ENCODE results near the gene PAXIP1. TPM values are rescaled to one million over a fixed set of nuclear protein-coding genes. Genes with fewer than 3 reads are reported as not detected.
A peak's percentile ranks its signal among the peaks of the same experiment; 100 is the strongest.

Gene PAXIP1
- total and polyA plus RNA-seq, 5 donors = 5.3 to 7.8 (median 7.4) TPM

DNA sequence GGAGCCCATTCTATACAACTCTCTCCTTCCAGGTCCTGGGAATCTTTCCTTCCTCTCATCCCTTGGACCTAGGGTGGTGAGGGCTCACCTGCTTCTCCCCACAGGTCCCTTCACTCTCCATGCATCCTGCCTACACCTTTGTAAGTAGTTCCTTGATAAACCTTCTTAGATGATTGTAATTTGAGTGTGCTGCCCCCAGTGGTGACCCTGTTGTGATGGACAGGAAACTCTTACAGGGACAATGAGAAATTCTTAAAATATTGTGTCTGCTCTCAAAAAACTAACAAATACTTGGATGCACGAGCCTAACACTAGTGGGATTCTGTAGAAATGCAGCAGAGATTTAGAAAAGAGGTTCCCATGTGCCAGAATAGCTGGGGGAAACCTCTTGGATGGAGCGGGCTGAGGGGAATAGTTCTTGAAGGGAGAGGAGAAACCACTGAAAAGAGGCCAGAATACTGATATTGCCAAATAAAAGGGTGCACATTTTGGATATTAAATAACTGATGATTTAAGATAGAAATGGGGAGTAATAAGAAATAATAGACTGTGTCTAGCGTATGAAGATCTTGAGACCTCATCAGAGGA is 6.7 kb upstream of the PAXIP1 start:
- no peaks in the 10 kb centered on the region for H3K9me3 ChIP-seq (ENCODE audit: control insufficient read depth, low read length)
- no peaks in the 10 kb centered on the region for H3K27me3 ChIP-seq (ENCODE audit: control insufficient read depth, insufficient read depth)
- H3K4me3 ChIP-seq (ENCODE audit: low read length) = no peak overlapping the region
- WGBS = 66% methylated on average over 3 of the region's 3 CpGs
- no peaks in the 10 kb centered on the region for H3K4me1 ChIP-seq (ENCODE audit: control insufficient read depth, insufficient read depth, low read length)
- intact Hi-C loops (cut with DNase I) = no loop called here
- no peak overlapping the region for H3K27ac ChIP-seq (ENCODE audit: low read length)
- ATAC-seq (no peak), DNase-seq (no peak)

DNA sequence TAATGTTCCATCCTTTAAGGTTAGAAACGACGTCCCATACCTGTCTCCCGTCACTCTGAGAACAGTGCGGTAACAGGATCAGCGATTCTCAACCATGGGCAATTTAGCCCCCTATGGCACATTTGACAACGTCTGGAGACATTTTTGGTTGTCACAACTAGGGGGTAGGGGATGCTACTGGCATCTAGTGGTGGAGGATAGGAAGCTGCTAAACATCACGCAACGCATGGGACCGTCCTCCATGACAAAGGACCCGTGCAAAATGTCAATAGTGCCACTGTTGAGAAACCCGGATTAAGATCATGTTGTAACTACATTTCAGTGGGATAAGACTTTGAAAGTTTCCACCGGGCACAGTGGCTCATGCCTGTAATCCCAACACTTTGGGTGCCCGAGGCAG is 5.0 kb upstream of the PAXIP1 start:
- WGBS = 62% methylated on average over 13 of the region's 13 CpGs
- H3K4me1 ChIP-seq (ENCODE audit: control insufficient read depth, insufficient read depth, low read length) = no peaks in the 10 kb centered on the region
- ATAC-seq = no peak
- H3K27ac ChIP-seq (ENCODE audit: low read length) = no peak overlapping the region
- H3K27me3 ChIP-seq (ENCODE audit: control insufficient read depth, insufficient read depth) = no peaks in the 10 kb centered on the region
- no peak overlapping the region for H3K4me3 ChIP-seq (ENCODE audit: low read length)
- H3K9me3 ChIP-seq (ENCODE audit: control insufficient read depth, low read length) = no peaks in the 10 kb centered on the region
- no peak for DNase-seq
- intact Hi-C loops (cut with DNase I) = no loop called here

DNA sequence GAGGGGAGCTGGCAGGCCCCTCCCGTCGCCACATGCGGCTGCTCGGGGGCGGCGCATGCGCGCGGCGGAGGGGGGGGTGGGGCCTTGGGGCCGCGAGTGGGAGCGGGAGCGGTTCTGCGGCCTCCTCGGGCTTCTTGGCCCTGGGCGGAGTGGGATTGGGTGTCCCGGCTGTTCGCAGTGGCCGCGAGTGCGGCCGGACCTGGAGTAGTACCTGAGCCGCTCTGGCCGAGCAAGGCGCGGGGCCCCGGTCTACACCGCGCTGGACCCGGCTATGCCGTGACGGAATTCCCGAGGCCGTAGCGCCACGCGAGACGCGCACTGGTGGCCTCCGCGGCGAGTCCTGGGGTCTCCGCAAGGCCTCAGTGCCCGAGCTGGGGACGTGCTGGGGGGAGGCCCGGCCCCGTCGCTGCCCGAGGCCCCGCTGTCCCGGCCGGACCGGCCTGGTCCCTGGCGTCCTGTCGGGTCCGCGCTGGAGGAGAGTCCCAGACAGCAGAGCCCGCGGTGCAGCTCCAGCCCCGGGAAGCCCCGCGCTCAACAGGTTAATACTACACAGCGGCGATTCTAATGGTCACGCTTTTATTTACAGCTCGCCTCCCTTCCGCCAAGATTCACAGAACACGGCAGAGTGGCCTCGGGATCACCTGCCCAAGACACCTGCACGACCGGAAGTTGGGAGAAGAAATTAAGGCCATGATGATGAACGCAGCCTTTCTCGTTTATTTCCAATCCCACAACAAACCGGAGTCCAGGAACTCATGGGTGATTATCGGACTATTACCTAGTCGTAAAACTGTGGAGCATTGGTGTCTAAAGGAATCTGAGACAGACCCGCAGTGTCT is 671 bp upstream of the PAXIP1 start:
- Histone ChIP-seq H3K27ac (ENCODE audit: low read length) (peak overlapping the region; percentile 69), H3K4me3 (ENCODE audit: low read length) (peak overlapping the region; percentile 96), H3K4me1 (ENCODE audit: control insufficient read depth, insufficient read depth, low read length) (peaks cover 2% of the 10 kb centered on the region), H3K27me3 (ENCODE audit: control insufficient read depth, insufficient read depth) (no peaks in the 10 kb centered on the region), H3K9me3 (ENCODE audit: control insufficient read depth, low read length) (no peaks in the 10 kb centered on the region)
- ATAC-seq = peak; percentile 98 to 99
- intact Hi-C loops (cut with DNase I) = no loop called here
- under 1% methylated on average over 78 of the region's 78 CpGs for WGBS
- peak; percentile 83 to 94 (median 91) for DNase-seq

DNA sequence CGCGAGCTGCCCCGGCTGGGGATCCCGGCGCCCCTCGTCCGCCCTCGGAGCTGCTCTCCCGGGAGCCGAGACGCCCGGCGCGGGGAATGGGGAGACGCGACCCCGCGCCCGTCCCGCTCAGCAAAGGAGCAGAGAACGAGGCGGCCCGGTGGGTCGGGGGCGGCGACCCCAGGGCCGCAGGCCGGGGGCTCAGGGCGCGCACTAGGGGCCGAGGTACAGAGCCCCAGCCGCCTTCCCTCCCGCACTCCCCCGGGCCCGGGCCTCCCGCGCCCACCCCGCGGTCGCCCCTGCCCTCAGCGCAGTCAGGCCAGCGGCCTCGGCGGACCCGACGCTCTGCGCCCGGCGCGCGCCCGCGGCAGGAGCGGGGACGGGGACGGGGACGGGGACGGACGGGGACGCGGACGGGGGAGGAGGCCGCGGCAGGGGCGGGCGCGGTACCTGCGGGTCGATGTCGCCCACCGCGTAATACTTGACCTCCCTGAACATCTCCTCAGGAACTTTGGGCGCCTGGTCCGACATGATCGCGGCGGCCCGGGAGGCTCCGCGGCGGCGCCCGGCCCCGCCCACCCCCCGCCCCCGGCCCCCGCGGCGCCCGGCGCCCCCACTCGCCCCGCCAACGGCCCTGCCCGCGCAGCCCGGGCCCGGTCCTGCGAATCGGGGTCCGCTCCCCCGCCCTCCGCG is 373 bp downstream of the PAXIP1 start:
- DNase-seq (peak; percentile 40 to 74 (median 70)), ATAC-seq (peak; percentile 27 to 44)
- peak overlapping the region; percentile 96 for H3K4me3 ChIP-seq (ENCODE audit: low read length)
- under 1% methylated on average over 104 of the region's 104 CpGs for WGBS
- peak overlapping the region; percentile 84 for H3K27ac ChIP-seq (ENCODE audit: low read length)
- H3K4me1 ChIP-seq (ENCODE audit: control insufficient read depth, insufficient read depth, low read length) = peaks cover 2% of the 10 kb centered on the region
- H3K9me3 ChIP-seq (ENCODE audit: control insufficient read depth, low read length) = no peaks in the 10 kb centered on the region
- no peaks in the 10 kb centered on the region for H3K27me3 ChIP-seq (ENCODE audit: control insufficient read depth, insufficient read depth)
- intact Hi-C loops (cut with DNase I) = no loop called here

DNA sequence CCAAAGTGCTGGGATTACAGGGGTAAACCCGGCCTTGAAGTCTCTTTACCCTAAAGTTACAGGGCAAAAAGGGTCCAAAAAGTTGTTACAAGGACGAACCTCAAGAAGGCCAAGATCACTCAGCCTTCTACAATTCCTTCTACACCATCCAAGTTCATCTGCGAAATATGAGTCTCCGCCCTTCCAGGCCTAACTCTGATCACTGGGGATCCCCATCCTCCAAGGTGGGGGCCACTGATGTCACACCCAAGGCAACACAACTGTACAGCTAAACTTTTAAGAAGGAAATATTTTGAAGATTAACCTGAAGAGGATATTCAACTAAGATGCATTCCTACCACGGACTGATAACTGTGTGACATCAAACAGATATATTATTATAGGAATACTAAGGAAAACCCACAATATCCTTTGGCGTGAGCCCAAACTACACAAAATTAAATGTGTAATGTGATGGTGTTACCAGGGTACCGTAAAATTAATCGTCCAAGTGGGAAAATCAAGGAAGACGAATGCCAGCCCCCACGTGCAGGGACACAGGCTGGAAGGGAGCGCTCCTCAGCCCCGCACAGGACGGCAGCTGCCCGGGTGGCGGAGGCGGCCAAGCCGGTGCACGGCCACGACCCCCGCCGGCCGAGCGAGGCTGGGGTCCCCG is 1.0 kb downstream of the PAXIP1 start:
- H3K4me1 ChIP-seq (ENCODE audit: control insufficient read depth, insufficient read depth, low read length) = peaks cover 2% of the 10 kb centered on the region
- H3K4me3 ChIP-seq (ENCODE audit: low read length) = peak overlapping the region; percentile 96
- DNase-seq (peak in 1 of 3 donors; percentile 59), ATAC-seq (no peak)
- WGBS = 16% methylated on average over 24 of the region's 24 CpGs
- no peaks in the 10 kb centered on the region for H3K9me3 ChIP-seq (ENCODE audit: control insufficient read depth, low read length)
- H3K27ac ChIP-seq (ENCODE audit: low read length) = no peak overlapping the region
- H3K27me3 ChIP-seq (ENCODE audit: control insufficient read depth, insufficient read depth) = no peaks in the 10 kb centered on the region
- intact Hi-C loops (cut with DNase I) = no loop called here

DNA sequence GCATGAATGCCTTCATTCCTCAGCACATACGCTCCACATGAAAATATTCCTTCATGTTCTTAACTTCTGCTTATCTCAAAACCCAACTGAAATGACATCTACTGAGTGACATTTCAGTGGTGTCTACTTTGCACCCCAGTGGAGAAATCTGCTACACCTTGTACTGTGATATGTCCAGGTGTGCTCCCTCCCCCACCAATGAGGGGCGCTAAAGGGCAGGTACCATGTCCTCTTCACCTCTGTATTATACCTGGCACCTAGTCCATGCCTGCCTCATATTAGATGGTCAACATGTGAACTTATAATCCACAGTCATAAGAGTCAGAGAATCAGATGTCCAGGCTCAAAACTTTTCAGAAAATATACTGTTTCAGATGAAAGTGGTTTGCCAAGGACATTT is 2.1 kb downstream of the PAXIP1 start:
- no peaks in the 10 kb centered on the region for H3K27me3 ChIP-seq (ENCODE audit: control insufficient read depth, insufficient read depth)
- WGBS = 80% methylated on average over 2 of the region's 2 CpGs
- DNase-seq (no peak), ATAC-seq (no peak)
- H3K4me3 ChIP-seq (ENCODE audit: low read length) = no peak overlapping the region
- H3K27ac ChIP-seq (ENCODE audit: low read length) = no peak overlapping the region
- intact Hi-C loops (cut with DNase I) = no loop called here
- H3K9me3 ChIP-seq (ENCODE audit: control insufficient read depth, low read length) = no peaks in the 10 kb centered on the region
- peaks cover 2% of the 10 kb centered on the region for H3K4me1 ChIP-seq (ENCODE audit: control insufficient read depth, insufficient read depth, low read length)

DNA sequence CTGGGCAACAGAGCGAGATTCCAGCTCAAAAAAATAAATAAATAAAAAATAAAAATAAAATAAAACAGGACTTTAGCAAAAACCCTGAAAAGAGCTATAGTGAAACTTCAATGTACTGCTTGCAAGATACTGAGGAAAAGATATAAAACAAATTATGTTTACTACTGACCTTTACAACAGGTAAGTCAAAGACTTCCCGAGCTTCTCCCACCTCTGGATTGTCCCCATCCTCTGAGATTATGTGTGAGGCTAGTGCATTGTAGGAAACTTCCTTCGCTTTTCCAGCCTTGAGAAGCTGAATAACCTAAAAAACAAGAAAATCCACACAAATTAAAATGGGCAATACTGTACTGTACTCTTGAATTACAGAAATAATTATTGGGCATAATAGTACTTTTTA is 4.4 kb downstream of the PAXIP1 start:
- ATAC-seq = no peak
- Histone ChIP-seq H3K27me3 (ENCODE audit: control insufficient read depth, insufficient read depth) (no peaks in the 10 kb centered on the region), H3K4me1 (ENCODE audit: control insufficient read depth, insufficient read depth, low read length) (peaks cover 2% of the 10 kb centered on the region), H3K27ac (ENCODE audit: low read length) (no peak overlapping the region), H3K4me3 (ENCODE audit: low read length) (no peak overlapping the region), H3K9me3 (ENCODE audit: control insufficient read depth, low read length) (no peaks in the 10 kb centered on the region)
- intact Hi-C loops (cut with DNase I) = no loop called here
- no peak for DNase-seq
- 95% methylated on average over 3 of the region's 3 CpGs for WGBS

DNA sequence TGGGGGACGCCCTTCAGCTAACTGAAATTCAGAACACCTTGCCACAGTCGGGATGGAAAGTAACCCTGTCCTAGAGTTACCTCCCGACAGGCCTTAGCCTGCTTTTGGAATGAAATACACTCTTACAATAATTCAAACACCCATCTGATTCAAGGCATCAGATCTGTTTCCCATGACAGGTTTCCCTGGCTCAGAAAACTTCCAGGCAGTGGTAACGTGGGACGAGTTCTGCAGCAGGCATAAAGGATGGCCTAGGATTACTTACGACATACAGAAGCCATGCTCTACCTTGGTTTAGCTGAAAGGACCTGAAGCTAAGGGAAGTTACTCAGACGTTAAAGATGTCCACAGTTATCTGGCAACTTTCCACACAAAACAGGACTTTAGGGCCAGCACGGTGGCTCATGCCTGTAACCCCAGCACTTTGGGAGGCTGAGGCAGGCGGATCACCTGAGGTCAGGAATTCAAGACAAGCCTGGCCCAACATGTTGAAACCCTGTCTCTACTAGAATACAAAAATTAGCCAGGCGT is 5.0 kb downstream of the PAXIP1 start:
- intact Hi-C loops (cut with DNase I) = no loop called here
- no peak overlapping the region for H3K27ac ChIP-seq (ENCODE audit: low read length)
- H3K9me3 ChIP-seq (ENCODE audit: control insufficient read depth, low read length) = no peaks in the 10 kb centered on the region
- no peak for DNase-seq
- WGBS = 86% methylated on average over 10 of the region's 10 CpGs
- H3K4me1 ChIP-seq (ENCODE audit: control insufficient read depth, insufficient read depth, low read length) = peaks cover 2% of the 10 kb centered on the region
- H3K4me3 ChIP-seq (ENCODE audit: low read length) = no peak overlapping the region
- ATAC-seq = no peak
- no peaks in the 10 kb centered on the region for H3K27me3 ChIP-seq (ENCODE audit: control insufficient read depth, insufficient read depth)

DNA sequence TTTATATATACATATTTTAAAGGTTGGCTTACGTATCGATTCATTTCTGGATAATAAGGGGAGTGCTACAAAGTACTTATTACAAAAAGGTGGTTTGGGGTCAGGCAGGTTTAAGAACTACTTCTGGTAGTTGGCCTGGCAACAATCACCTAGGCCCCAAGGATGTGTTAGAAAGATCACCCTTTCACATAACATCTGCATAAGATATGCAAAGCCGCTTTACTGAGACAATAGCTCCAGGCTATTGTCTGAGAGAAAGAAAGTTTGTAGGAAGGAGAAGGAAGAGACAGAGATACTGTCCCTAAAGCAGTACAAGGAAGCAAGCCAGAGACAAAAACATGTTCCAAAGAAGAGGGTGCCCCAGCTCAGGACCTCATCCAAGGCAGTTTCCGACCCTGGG is 6.2 kb downstream of the PAXIP1 start:
- Histone ChIP-seq H3K4me3 (ENCODE audit: low read length) (no peak overlapping the region), H3K4me1 (ENCODE audit: control insufficient read depth, insufficient read depth, low read length) (peaks cover 2% of the 10 kb centered on the region), H3K9me3 (ENCODE audit: control insufficient read depth, low read length) (no peaks in the 10 kb centered on the region), H3K27ac (ENCODE audit: low read length) (no peak overlapping the region), H3K27me3 (ENCODE audit: control insufficient read depth, insufficient read depth) (no peaks in the 10 kb centered on the region)
- DNase-seq (no peak), ATAC-seq (no peak)
- WGBS = 95% methylated on average over 4 of the region's 4 CpGs
- intact Hi-C loops (cut with DNase I) = no loop called here

DNA sequence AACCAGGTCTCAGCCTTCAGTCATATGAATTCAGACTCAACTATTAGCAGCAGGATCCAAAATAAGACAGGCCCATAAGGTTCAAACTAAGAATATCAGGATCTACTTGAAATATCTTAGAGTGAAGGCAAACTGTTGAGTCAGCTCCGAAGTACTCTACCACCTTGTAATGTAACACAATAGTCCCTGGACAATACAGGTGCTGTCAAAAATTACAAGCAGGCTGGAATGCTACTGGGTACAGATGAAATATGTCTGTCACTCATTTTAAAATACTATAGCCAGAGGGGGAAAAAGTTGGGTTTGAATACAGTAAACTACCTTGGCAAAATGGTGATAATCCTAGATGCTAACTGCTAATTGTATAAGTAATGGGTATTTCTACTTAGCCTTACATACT is 6.8 kb downstream of the PAXIP1 start:
- ATAC-seq = no peak
- no peaks in the 10 kb centered on the region for H3K27me3 ChIP-seq (ENCODE audit: control insufficient read depth, insufficient read depth)
- intact Hi-C loops (cut with DNase I) = no loop called here
- H3K27ac ChIP-seq (ENCODE audit: low read length) = no peak overlapping the region
- no peaks in the 10 kb centered on the region for H3K4me1 ChIP-seq (ENCODE audit: control insufficient read depth, insufficient read depth, low read length)
- WGBS = 94% methylated on average over 1 of the region's 1 CpG
- no peak for DNase-seq
- H3K4me3 ChIP-seq (ENCODE audit: low read length) = no peak overlapping the region
- H3K9me3 ChIP-seq (ENCODE audit: control insufficient read depth, low read length) = no peaks in the 10 kb centered on the region

DNA sequence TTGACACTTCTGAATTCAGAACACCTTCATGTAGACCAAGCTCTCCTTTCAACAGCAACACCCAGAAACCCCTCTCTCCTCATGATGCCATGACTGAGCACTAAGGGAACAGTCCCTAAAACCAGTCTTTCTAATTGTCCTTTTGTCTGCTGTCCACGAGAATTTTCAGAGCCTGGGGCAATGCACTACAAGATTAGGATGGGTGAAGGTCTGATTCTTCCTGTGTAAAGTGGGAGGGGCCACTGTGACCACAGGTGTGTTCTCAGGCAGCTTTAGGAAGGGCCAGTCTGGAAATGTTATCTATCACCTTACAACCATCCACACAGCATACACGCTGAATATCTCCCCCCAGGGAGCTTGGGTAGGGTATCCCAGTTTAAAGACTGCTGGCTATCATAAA is 7.9 kb downstream of the PAXIP1 start:
- H3K4me3 ChIP-seq (ENCODE audit: low read length) = no peak overlapping the region
- no peaks in the 10 kb centered on the region for H3K27me3 ChIP-seq (ENCODE audit: control insufficient read depth, insufficient read depth)
- WGBS = 69% methylated on average over 2 of the region's 2 CpGs
- intact Hi-C loops (cut with DNase I) = no loop called here
- no peaks in the 10 kb centered on the region for H3K9me3 ChIP-seq (ENCODE audit: control insufficient read depth, low read length)
- H3K27ac ChIP-seq (ENCODE audit: low read length) = no peak overlapping the region
- no peak for DNase-seq
- ATAC-seq = no peak
- H3K4me1 ChIP-seq (ENCODE audit: control insufficient read depth, insufficient read depth, low read length) = no peaks in the 10 kb centered on the region

Measured in right cardiac atrium (tissue), 5 donors.